ENCODE data around the gene YWHAE. TPM values are rescaled to one million over a fixed set of nuclear protein-coding genes. Genes with fewer than 3 reads are reported as not detected.

Gene YWHAE
- total and polyA plus RNA-seq, 9 of the 15 experiments (the other 6 are each of a cell fraction or from before 2014, with no cell fraction given): 184 to 727 (median 448) TPM

GRCh38 chr17:1438593-1439083, 38.6 kb upstream of the YWHAE start:
- in situ Hi-C loops (cut with MboI) (no loop called here), intact Hi-C loops (cut with micrococcal nuclease) (no loop called here)
- Histone ChIP-seq H3K27me3 (ENCODE audit: control insufficient read depth in 2 of 2, insufficient read depth in 2 of 2, low read length in 2 of 2) (no peaks in the 10 kb centered on the region), H3K9me3 (replicated peaks; ENCODE audit: control insufficient read depth, insufficient read depth, low read depth, low read length) (no peaks in the 10 kb centered on the region), H2AFZ (ENCODE audit: low read depth, low read length) (no peak overlapping the region), H3K4me3 (no peak overlapping the region), H3K27ac (ENCODE audit: extremely low read depth, low read depth, low read length) (peak overlapping the region; percentile 42; the same call in 1 of the 3 replicates), H3K36me3 (ENCODE audit: control insufficient read depth, insufficient read depth, low read length) (peaks cover 40% of the 10 kb centered on the region), H4K20me1 (replicated peaks; ENCODE audit: control insufficient read depth, insufficient read depth, low read length) (no peaks in the 10 kb centered on the region), H3K9ac (ENCODE audit: insufficient read depth in 1 of 2, low read depth in 2 of 2, low read length in 2 of 2) (peak overlapping the region in 1 of 2 experiments; percentile 26; a peak in 1 of 4 replicates), H3K9me1 (ENCODE audit: control insufficient read depth, insufficient read depth, low read length) (no peaks in the 10 kb centered on the region), H3K4me2 (ENCODE audit: insufficient read depth, low read length) (no peak overlapping the region), H3K79me2 (ENCODE audit: control insufficient read depth, insufficient read depth, low read length) (peaks cover 61% of the 10 kb centered on the region), H3K4me1 (replicated peaks in 1 of 2; ENCODE audit: control insufficient read depth in 2 of 2, insufficient read depth in 2 of 2, low read length in 2 of 2) (peaks cover 0 to 6% of the 10 kb centered on the region in 2 experiments; a peak in 3 of 5 replicates)
- CTCF ChIA-PET (ENCODE audit: low intra/inter-chr PET ratio): no interaction called here
- ATAC-seq (peak; percentile 80), FAIRE-seq (peak; percentile 65), DNase-seq (ENCODE audit: extremely low read depth in 1 of 4, low spot score in 3 of 4) (peak in 1 of 4 experiments; percentile 56)
- 23% methylated on average over 11 of the region's 11 CpGs for WGBS (ENCODE audit: insufficient coverage, low coverage, missing lambda C conversion rate)
- BruUV-seq (replicated peaks): no TSS peak
- POLR2A ChIA-PET: interaction anchor here (0.6 to 2.5 kb wide), 6 partner anchors 12 to 76 kb away, joined by 3 to 10 read pairs (median 4); partner anchors contain the start of gene CRK
- TF ChIP-seq NR2C2 (CRISPR knock-in tag; IDR thresholded peaks at IDR 0.05) (no peak), NR2C2 (tag; IDR thresholded peaks at IDR 0.05) (no peak), TRIM24 (IDR thresholded peaks at IDR 0.05) (peak in 1 of 2 experiments; percentile 51; a peak in 1 of 4 replicates), ZNF184 (CRISPR knock-in tag; IDR thresholded peaks at IDR 0.05) (no peak), HDAC2 (IDR thresholded peaks at IDR 0.05) (no peak), PYGO2 (tag; IDR thresholded peaks at IDR 0.05) (no peak), ZBTB8A (IDR thresholded peaks at IDR 0.05; ENCODE audit: partially characterized antibody) (no peak), JUN (IDR thresholded peaks at IDR 0.05; ENCODE audit: borderline replicate concordance, low read depth, low read length) (no peak), JUN (CRISPR knock-in tag; IDR thresholded peaks at IDR 0.05; ENCODE audit: borderline replicate concordance) (no peak), ZNF431 (CRISPR knock-in tag; IDR thresholded peaks at IDR 0.05) (no peak), ZNF589 (CRISPR knock-in tag; IDR thresholded peaks at IDR 0.05; ENCODE audit: low read depth) (no peak), HSF4 (CRISPR knock-in tag; IDR thresholded peaks at IDR 0.05; ENCODE audit: borderline replicate concordance) (no peak), MED1 (CRISPR knock-in tag; IDR thresholded peaks at IDR 0.05; ENCODE audit: borderline replicate concordance) (no peak), USF1 (CRISPR knock-in tag; IDR thresholded peaks at IDR 0.05) (no peak), ZNF785 (CRISPR knock-in tag; IDR thresholded peaks at IDR 0.05) (no peak), RNF2 (IDR thresholded peaks at IDR 0.05) (no peak)
- TF ChIP-seq, protein P1, sequence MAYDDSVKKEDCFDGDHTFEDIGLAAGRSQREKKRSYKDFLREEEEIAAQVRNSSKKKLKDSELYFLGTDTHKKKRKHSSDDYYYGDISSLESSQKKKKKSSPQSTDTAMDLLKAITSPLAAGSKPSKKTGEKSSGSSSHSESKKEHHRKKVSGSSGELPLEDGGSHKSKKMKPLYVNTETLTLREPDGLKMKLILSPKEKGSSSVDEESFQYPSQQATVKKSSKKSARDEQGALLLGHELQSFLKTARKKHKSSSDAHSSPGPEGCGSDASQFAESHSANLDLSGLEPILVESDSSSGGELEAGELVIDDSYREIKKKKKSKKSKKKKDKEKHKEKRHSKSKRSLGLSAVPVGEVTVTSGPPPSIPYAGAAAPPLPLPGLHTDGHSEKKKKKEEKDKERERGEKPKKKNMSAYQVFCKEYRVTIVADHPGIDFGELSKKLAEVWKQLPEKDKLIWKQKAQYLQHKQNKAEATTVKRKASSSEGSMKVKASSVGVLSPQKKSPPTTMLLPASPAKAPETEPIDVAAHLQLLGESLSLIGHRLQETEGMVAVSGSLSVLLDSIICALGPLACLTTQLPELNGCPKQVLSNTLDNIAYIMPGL (CRISPR knock-in tag; IDR thresholded peaks at IDR 0.05): no peak
- TF ChIP-seq, protein P2, sequence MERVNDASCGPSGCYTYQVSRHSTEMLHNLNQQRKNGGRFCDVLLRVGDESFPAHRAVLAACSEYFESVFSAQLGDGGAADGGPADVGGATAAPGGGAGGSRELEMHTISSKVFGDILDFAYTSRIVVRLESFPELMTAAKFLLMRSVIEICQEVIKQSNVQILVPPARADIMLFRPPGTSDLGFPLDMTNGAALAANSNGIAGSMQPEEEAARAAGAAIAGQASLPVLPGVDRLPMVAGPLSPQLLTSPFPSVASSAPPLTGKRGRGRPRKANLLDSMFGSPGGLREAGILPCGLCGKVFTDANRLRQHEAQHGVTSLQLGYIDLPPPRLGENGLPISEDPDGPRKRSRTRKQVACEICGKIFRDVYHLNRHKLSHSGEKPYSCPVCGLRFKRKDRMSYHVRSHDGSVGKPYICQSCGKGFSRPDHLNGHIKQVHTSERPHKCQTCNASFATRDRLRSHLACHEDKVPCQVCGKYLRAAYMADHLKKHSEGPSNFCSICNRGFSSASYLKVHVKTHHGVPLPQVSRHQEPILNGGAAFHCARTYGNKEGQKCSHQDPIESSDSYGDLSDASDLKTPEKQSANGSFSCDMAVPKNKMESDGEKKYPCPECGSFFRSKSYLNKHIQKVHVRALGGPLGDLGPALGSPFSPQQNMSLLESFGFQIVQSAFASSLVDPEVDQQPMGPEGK (CRISPR knock-in tag; IDR thresholded peaks at IDR 0.05; ENCODE audit: borderline replicate concordance): no peak

Measured in K562 (cell line).